Measurements from ENCODE around the gene HNRNPU.

Gene HNRNPU
- total RNA-seq = 777 to 1,237 (median 1,084) reads per million in 9 experiments

GRCh38 chr1:244864253-244865027 lies at the start of gene HNRNPU:
HNRNPU (minus strand) TSS chr1:244864543; CDS start chr1:244864307, 236 bp downstream.
- Mint-ChIP-seq H3K36me3 (ENCODE audit: insufficient read depth) (peaks cover 61% of the 10 kb centered on the region), H3K27me3 (no peaks in the 10 kb centered on the region), H3K4me3 (peak within 1 kb of the TSS; percentile 90 to 97), H3K27ac (peak within 1 kb of the TSS; percentile 98 to 100), H3K9me3 (no peaks in the 10 kb centered on the region), H3K4me1 (ENCODE audit: low read depth in 2 of 2) (peaks cover 24 to 38% of the 10 kb centered on the region in 2 donors)
- peak; percentile 58 for ATAC-seq (replicated peaks)
- DNase-seq = peak; percentile 94 to 97 (median 97)

DNA sequence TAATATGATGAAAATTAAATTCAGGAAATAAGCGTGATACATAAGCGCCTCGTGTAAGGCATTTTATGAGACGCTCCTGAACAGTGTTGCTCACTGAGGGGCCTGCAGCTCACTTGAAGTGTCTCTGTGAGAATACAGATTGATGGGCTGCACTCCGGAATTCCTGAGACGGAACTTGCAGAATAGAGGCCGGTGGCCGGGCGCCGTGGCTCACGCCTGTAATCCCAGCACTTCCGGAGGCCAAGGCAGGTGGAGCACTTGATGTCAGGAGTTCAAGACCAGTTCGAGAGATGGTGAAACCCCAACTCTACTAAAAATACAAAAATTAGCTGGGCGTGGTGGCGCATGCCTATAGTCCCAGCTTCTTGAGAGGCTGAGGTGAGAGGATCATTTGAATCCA lies 49.5 kb upstream of the HNRNPU start:
- H3K4me1 Mint-ChIP-seq (ENCODE audit: low read depth in 2 of 2) = peaks cover 3 to 4% of the 10 kb centered on the region in 2 donors
- DNase-seq (no peak), ATAC-seq (replicated peaks) (no peak)
- H3K9me3 Mint-ChIP-seq = no peaks in the 10 kb centered on the region
- H3K27me3 Mint-ChIP-seq = peaks cover 5 to 9% of the 10 kb centered on the region in 2 donors
- no peak overlapping the region for H3K4me3 Mint-ChIP-seq
- no peak overlapping the region for H3K27ac Mint-ChIP-seq
- no peaks in the 10 kb centered on the region for H3K36me3 Mint-ChIP-seq (ENCODE audit: insufficient read depth)

DNA sequence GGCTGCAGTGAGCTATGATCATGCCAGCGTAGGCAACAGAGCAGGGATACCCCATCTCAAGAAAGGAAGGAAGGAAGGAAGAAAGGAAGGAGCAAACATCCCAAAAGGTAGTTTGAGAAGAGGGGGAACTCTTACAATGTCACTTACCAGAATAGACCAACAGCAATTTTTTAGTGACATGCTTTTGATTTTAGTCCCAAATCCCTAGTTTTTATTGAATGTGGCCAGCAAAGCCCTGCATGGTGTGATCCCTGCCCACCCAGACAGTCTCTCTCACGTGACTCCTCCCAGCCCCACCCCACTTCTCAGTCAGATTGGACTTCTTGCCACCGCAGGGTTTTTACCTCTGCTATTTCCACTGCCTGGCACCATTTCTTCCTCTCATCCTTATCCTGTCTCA lies 39.8 kb upstream of the HNRNPU start:
- no peaks in the 10 kb centered on the region for H3K4me1 Mint-ChIP-seq (ENCODE audit: low read depth in 2 of 2)
- H3K27ac Mint-ChIP-seq = no peak overlapping the region
- no peak overlapping the region for H3K4me3 Mint-ChIP-seq
- no peaks in the 10 kb centered on the region for H3K27me3 Mint-ChIP-seq
- no peaks in the 10 kb centered on the region for H3K36me3 Mint-ChIP-seq (ENCODE audit: insufficient read depth)
- H3K9me3 Mint-ChIP-seq = no peaks in the 10 kb centered on the region
- ATAC-seq (replicated peaks) (no peak), DNase-seq (no peak)

DNA sequence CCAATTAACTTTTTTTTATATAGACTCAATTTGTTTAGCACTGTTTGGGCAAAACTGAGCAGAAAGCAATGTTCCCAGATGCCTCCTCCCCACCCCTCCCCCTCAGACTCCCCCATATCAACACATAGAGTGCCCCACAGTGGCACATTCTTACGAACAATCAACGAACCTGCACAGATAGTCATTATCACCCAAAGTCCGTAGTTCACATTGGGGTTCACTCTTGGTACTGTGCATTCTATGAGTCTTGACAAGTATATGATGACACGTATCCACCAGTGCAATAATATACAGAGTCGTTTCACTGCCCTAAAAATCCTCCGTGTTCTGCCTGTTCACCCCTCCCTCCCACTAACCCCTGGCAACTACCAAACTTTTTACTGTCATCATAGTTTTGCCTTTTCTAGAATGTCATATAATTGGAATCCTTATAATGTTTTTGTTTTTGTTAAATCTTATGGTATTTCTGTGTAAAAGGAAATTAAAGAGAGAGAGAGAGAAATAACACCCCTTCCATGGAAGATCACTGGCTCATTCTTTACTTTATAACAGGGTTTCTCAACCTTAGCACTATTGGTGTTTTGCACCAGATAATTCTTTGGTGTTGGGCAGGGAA lies 37.2 kb upstream of the HNRNPU start:
- no peaks in the 10 kb centered on the region for H3K36me3 Mint-ChIP-seq (ENCODE audit: insufficient read depth)
- no peak overlapping the region for H3K4me3 Mint-ChIP-seq
- H3K9me3 Mint-ChIP-seq = no peaks in the 10 kb centered on the region

GRCh38 chr1:244897476-244898254 lies 33.3 kb upstream of the HNRNPU start:
- Mint-ChIP-seq H3K4me1 (ENCODE audit: low read depth in 2 of 2) (no peaks in the 10 kb centered on the region), H3K4me3 (no peak overlapping the region), H3K27ac (no peak overlapping the region), H3K9me3 (no peaks in the 10 kb centered on the region), H3K27me3 (peaks cover 0 to 6% of the 10 kb centered on the region in 2 donors), H3K36me3 (ENCODE audit: insufficient read depth) (no peaks in the 10 kb centered on the region)
- DNase-seq (no peak), ATAC-seq (replicated peaks) (no peak)

More for the DNA sequence above, 37.2 kb upstream of the HNRNPU start:
- Mint-ChIP-seq H3K27ac (no peak overlapping the region), H3K4me1 (ENCODE audit: low read depth in 2 of 2) (no peaks in the 10 kb centered on the region), H3K27me3 (peaks cover 0 to 2% of the 10 kb centered on the region in 2 donors)
- ATAC-seq (replicated peaks) (no peak), DNase-seq (no peak)

GRCh38 chr1:244896550-244896949 lies 32.2 kb upstream of the HNRNPU start:
- no peaks in the 10 kb centered on the region for H3K9me3 Mint-ChIP-seq
- peaks cover 0 to 6% of the 10 kb centered on the region in 2 donors for H3K27me3 Mint-ChIP-seq
- H3K27ac Mint-ChIP-seq = no peak overlapping the region
- ATAC-seq (replicated peaks) (no peak), DNase-seq (no peak)
- no peak overlapping the region for H3K4me3 Mint-ChIP-seq
- H3K36me3 Mint-ChIP-seq (ENCODE audit: insufficient read depth) = no peaks in the 10 kb centered on the region
- H3K4me1 Mint-ChIP-seq (ENCODE audit: low read depth in 2 of 2) = no peaks in the 10 kb centered on the region

- Mint-ChIP-seq H3K27me3 (peaks cover 0 to 6% of the 10 kb centered on the region in 2 donors), H3K4me1 (ENCODE audit: low read depth in 2 of 2) (no peaks in the 10 kb centered on the region), H3K36me3 (ENCODE audit: insufficient read depth) (no peaks in the 10 kb centered on the region), H3K9me3 (no peaks in the 10 kb centered on the region), H3K27ac (no peak overlapping the region), H3K4me3 (no peak overlapping the region)
- no peak for ATAC-seq (replicated peaks)
- DNase-seq = no peak
These were observed 29.5 kb upstream of the HNRNPU start for GRCh38 chr1:244893836-244894235.

- DNase-seq = no peak
- H3K36me3 Mint-ChIP-seq (ENCODE audit: insufficient read depth) = no peaks in the 10 kb centered on the region
- ATAC-seq (replicated peaks) = no peak
- H3K4me1 Mint-ChIP-seq (ENCODE audit: low read depth in 2 of 2) = no peaks in the 10 kb centered on the region
- peaks cover 0 to 6% of the 10 kb centered on the region in 2 donors for H3K27me3 Mint-ChIP-seq
- no peak overlapping the region for H3K4me3 Mint-ChIP-seq
- no peak overlapping the region for H3K27ac Mint-ChIP-seq
- no peaks in the 10 kb centered on the region for H3K9me3 Mint-ChIP-seq
These were observed 22.9 kb upstream of the HNRNPU start for GRCh38 chr1:244887281-244887680.

DNA sequence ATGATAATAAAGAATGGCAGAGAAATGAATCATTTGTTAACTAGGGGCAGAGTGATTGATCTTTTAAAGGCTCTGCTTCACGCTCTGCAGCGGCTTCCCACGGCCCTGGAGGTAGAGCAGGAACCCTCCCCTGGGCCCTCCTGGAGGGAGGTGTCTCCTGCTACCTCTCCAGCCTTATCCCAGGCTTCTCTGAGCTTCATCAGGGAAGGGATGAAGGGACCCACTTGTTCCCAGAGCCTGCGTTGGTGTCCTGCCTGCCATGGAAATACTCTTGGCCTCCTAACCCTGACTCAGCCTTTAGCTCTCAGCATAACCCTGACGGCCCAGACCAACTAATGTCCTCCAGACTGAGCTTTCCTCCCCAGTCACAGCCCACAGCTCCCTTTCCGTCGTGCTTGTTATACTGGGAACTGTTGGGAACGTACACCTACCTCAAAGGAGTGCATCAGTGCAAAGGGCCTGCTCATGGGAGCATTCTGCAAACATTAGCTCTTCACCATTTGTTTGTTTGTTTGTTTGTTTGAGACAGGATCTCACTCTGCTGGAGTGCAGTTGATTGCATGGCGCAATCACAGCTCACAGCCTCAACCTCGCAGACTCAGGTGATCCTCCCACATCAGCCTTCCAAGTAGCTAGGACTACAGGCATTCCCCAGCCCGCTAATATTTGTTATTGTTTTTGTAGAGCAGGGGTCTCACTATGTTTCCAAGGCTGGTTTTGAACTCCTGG lies 17.4 kb upstream of the HNRNPU start:
- ATAC-seq (replicated peaks) = no peak
- H3K9me3 Mint-ChIP-seq = no peaks in the 10 kb centered on the region
- no peaks in the 10 kb centered on the region for H3K36me3 Mint-ChIP-seq (ENCODE audit: insufficient read depth)
- peaks cover 6 to 9% of the 10 kb centered on the region in 2 donors for H3K27me3 Mint-ChIP-seq
- no peak overlapping the region for H3K4me3 Mint-ChIP-seq
- H3K4me1 Mint-ChIP-seq (ENCODE audit: low read depth in 2 of 2) = no peaks in the 10 kb centered on the region
- no peak for DNase-seq
- H3K27ac Mint-ChIP-seq = no peak overlapping the region

DNA sequence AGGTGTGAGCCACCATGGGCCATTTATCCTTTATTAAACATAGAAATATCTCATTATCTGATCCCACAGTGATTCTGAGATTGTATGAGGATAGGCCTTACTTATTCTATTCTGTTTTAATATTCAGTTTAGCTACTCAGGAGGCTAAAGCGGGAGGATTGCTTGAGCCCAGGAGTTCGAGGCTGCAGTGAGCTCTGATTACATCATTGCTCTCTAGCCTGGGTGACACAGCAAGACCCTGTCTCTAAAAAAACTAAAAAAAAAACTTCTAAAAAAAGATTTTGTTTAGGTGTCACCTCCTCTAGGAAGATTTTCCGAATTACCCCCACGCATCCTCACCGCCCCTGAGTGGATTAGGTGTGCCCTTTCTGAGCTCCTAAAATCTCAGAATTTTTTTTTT lies 14.3 kb upstream of the HNRNPU start:
- H3K27ac Mint-ChIP-seq = no peak overlapping the region
- no peak for ATAC-seq (replicated peaks)
- H3K4me3 Mint-ChIP-seq = no peak overlapping the region
- no peaks in the 10 kb centered on the region for H3K4me1 Mint-ChIP-seq (ENCODE audit: low read depth in 2 of 2)
- H3K9me3 Mint-ChIP-seq = no peaks in the 10 kb centered on the region
- DNase-seq = no peak
- peaks cover 0 to 9% of the 10 kb centered on the region in 2 donors for H3K27me3 Mint-ChIP-seq
- no peaks in the 10 kb centered on the region for H3K36me3 Mint-ChIP-seq (ENCODE audit: insufficient read depth)

- ATAC-seq (replicated peaks) = no peak
- Mint-ChIP-seq H3K4me3 (no peak overlapping the region), H3K9me3 (no peaks in the 10 kb centered on the region), H3K36me3 (ENCODE audit: insufficient read depth) (no peaks in the 10 kb centered on the region), H3K27me3 (no peaks in the 10 kb centered on the region), H3K4me1 (ENCODE audit: low read depth in 2 of 2) (no peaks in the 10 kb centered on the region), H3K27ac (no peak overlapping the region)
- no peak for DNase-seq
These were observed 12.0 kb upstream of the HNRNPU start for GRCh38 chr1:244876228-244876910.

DNA sequence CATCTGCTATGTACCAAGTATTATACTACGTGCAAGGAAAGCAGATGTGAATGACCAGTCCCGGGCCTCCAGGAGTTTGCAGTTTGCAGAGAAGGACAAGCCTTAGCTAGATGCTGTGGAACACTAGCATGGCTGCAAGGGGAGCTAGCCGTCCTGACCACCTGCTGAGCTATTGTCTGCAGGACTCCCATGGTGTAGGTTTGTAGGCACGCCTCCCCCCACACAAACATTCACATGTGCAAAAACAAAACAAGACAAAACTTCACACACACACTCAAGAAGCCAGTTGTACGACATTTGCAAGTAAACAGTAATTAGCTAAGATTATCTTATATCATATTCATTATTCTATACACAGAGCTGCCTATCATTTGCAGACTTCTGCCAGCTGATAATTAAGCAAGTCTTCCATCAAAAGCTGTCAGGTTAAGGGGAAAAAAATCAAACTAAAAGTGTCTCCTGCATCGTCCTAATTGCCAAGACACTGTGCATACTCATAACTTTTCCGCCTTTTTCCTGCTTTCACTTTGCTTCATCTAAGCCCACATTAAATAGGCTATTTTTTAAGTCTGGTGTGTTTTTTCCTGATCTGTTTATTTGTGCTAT lies 10.7 kb upstream of the HNRNPU start:
- Mint-ChIP-seq H3K27ac (no peak overlapping the region), H3K4me1 (ENCODE audit: low read depth in 2 of 2) (no peaks in the 10 kb centered on the region), H3K9me3 (no peaks in the 10 kb centered on the region), H3K4me3 (no peak overlapping the region), H3K36me3 (ENCODE audit: insufficient read depth) (no peaks in the 10 kb centered on the region), H3K27me3 (no peaks in the 10 kb centered on the region)
- DNase-seq = no peak
- ATAC-seq (replicated peaks) = no peak

All from effector memory CD8-positive, alpha-beta T cell (primary cell).